HG02885 (cell line): ENCODE measurements around the gene PIK3C2G.
A peak's percentile ranks its signal among the peaks of the same experiment; 100 is the strongest.

Source experiments
- ATAC-seq: cut with Tn5 transposase; IDR thresholded peaks from one replicate; pipeline ENCODE4 v1.9.1; 2021; ENCODE audit warnings: mild to moderate bottlenecking; ENCODE audit not compliant: unreplicated experiment, poor library complexity

Gene PIK3C2G

GRCh38 chr12:18394742-18395141 lies 133.4 kb downstream of the PIK3C2G start:
- no peak for ATAC-seq

GRCh38 chr12:18400186-18400585 lies 138.9 kb downstream of the PIK3C2G start:
- ATAC-seq = no peak

- no peak for ATAC-seq
These were observed 141.7 kb downstream of the PIK3C2G start for GRCh38 chr12:18402872-18403611.

- no peak for ATAC-seq
These were observed 150.1 kb downstream of the PIK3C2G start for GRCh38 chr12:18411453-18411852.

- ATAC-seq = no peak
These were observed 153.4 kb downstream of the PIK3C2G start for GRCh38 chr12:18414671-18415070.

GRCh38 chr12:18415227-18415626 lies 153.9 kb downstream of the PIK3C2G start:
- no peak for ATAC-seq

GRCh38 chr12:18416412-18416811 lies 155.1 kb downstream of the PIK3C2G start:
- no peak for ATAC-seq

GRCh38 chr12:18419311-18419710 lies 158.0 kb downstream of the PIK3C2G start:
- no peak for ATAC-seq

- no peak for ATAC-seq
These were observed 160.5 kb downstream of the PIK3C2G start for GRCh38 chr12:18421867-18422266.

GRCh38 chr12:18422871-18423270 lies 161.6 kb downstream of the PIK3C2G start:
- no peak for ATAC-seq

- no peak for ATAC-seq
These were observed 163.5 kb downstream of the PIK3C2G start for GRCh38 chr12:18424857-18425256.

GRCh38 chr12:18427520-18427919 lies 166.2 kb downstream of the PIK3C2G start:
- ATAC-seq = no peak

GRCh38 chr12:18428416-18428815 lies 167.1 kb downstream of the PIK3C2G start:
- no peak for ATAC-seq

GRCh38 chr12:18429366-18429765 lies 168.0 kb downstream of the PIK3C2G start:
- ATAC-seq = no peak

- ATAC-seq = peak; percentile 91
These were observed 169.2 kb downstream of the PIK3C2G start for GRCh38 chr12:18430425-18431048.

GRCh38 chr12:18431771-18432170 lies 170.5 kb downstream of the PIK3C2G start:
- ATAC-seq = no peak

- no peak for ATAC-seq
These were observed 170.9 kb downstream of the PIK3C2G start for GRCh38 chr12:18432206-18432605.

- no peak for ATAC-seq
These were observed 174.9 kb downstream of the PIK3C2G start for GRCh38 chr12:18436170-18436569.

- ATAC-seq = no peak
These were observed 178.2 kb downstream of the PIK3C2G start for GRCh38 chr12:18439541-18439940.

GRCh38 chr12:18443768-18444437 lies 182.6 kb downstream of the PIK3C2G start:
- ATAC-seq = no peak

- ATAC-seq = peak; percentile 86
These were observed 184.8 kb downstream of the PIK3C2G start for GRCh38 chr12:18446061-18446644.
